ENCODE measurements around the gene UBFD1.
"Not testable (repeated sequence)": the region's sequence is repeated elsewhere in the genome, so short reads cannot be mapped to it uniquely, and the experiment has no call there.

DNA sequence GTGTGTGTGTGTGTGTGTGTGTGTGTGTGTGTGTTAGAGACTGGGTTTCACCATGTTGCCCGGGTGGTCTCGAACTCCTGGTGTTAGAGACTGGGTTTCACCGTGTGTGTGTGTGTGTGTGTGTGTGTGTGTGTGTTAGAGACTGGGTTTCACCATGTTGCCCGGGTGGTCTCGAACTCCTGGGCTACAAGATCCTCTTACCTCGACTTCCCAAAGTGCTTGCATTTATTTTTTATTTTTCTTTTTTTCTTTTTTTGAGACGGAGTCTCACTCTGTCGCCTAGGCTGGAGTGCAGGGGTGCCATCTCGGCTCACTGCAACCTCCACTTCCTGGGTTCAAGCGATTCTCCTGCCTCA lies 46.6 kb upstream of the UBFD1 start:
- TF ChIP-seq, protein P1, sequence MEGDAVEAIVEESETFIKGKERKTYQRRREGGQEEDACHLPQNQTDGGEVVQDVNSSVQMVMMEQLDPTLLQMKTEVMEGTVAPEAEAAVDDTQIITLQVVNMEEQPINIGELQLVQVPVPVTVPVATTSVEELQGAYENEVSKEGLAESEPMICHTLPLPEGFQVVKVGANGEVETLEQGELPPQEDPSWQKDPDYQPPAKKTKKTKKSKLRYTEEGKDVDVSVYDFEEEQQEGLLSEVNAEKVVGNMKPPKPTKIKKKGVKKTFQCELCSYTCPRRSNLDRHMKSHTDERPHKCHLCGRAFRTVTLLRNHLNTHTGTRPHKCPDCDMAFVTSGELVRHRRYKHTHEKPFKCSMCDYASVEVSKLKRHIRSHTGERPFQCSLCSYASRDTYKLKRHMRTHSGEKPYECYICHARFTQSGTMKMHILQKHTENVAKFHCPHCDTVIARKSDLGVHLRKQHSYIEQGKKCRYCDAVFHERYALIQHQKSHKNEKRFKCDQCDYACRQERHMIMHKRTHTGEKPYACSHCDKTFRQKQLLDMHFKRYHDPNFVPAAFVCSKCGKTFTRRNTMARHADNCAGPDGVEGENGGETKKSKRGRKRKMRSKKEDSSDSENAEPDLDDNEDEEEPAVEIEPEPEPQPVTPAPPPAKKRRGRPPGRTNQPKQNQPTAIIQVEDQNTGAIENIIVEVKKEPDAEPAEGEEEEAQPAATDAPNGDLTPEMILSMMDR (IDR thresholded peaks at IDR 0.05) = not testable (repeated sequence)
- not testable (repeated sequence) for TF ChIP-seq POLR2A (IDR thresholded peaks at IDR 0.05)
